Gastroesophageal sphincter (tissue), 3 donors: Measurements from ENCODE around the gene UBE2I.

ENCODE experiments used
- EP300 ChIP-seq: sonication (generic); formaldehyde crosslinking; IDR thresholded peaks from one replicate; pipeline ENCODE4 v1.6.1; 2017; ENCODE audit warnings: antibody characterized with exemption, mild to moderate bottlenecking
- POLR2A ChIP-seq, 2 donors: fragments of 450-650 bp; IDR thresholded peaks; one replicate each; pipeline ENCODE4 v1.6.1; 2017; ENCODE audit warnings: antibody characterized with exemption in 2 of 2, mild to moderate bottlenecking in 2 of 2, moderate library complexity in 1 of 2
- TF ChIP-seq, protein P1 (sequence below), 4 experiments: fragments of 200-600 bp in 2 of 4; fragments of 450-650 bp in 2 of 4; sonication (generic) in 1 of 4; IDR thresholded peaks; one replicate each; pipeline ENCODE4 v1.5.1; 2017 to 2019; ENCODE audit warnings: antibody characterized with exemption in 4 of 4, mild to moderate bottlenecking in 2 of 4, moderate library complexity in 2 of 4

DNA sequence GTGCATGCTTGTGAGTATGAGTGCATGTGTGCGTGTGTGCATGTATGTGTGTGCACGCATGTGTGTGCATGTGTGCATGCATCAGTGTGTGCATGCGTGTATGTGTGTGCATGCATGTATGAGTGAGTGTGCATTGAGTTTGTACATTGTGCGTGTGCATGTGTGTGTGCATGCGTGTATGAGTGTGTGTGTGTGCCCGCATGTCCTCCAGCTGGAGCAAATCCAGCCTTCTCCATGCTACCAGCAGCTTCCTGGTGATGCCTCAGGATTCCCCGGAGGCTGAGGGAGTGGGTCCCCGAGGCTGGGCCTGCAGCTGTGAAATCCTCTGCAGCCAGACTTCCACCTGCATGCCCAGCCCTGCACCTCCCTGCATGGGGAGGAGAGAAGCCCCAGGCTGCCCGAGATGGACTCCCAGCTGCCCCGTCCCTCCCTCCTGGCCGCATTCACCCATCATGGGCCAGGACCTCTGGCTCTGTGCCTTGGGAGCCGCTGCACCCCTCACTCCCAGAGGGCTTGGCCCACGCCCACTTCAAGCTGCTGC, 44.3 kb upstream of the UBE2I start:
- TF ChIP-seq EP300 = no peak
- TF ChIP-seq, protein P1, sequence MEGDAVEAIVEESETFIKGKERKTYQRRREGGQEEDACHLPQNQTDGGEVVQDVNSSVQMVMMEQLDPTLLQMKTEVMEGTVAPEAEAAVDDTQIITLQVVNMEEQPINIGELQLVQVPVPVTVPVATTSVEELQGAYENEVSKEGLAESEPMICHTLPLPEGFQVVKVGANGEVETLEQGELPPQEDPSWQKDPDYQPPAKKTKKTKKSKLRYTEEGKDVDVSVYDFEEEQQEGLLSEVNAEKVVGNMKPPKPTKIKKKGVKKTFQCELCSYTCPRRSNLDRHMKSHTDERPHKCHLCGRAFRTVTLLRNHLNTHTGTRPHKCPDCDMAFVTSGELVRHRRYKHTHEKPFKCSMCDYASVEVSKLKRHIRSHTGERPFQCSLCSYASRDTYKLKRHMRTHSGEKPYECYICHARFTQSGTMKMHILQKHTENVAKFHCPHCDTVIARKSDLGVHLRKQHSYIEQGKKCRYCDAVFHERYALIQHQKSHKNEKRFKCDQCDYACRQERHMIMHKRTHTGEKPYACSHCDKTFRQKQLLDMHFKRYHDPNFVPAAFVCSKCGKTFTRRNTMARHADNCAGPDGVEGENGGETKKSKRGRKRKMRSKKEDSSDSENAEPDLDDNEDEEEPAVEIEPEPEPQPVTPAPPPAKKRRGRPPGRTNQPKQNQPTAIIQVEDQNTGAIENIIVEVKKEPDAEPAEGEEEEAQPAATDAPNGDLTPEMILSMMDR (IDR thresholded peaks at IDR 0.05) = no peak
- TF ChIP-seq POLR2A (IDR thresholded peaks at IDR 0.05) = no peak
